ENCODE results near the gene TTLL5.

DNA sequence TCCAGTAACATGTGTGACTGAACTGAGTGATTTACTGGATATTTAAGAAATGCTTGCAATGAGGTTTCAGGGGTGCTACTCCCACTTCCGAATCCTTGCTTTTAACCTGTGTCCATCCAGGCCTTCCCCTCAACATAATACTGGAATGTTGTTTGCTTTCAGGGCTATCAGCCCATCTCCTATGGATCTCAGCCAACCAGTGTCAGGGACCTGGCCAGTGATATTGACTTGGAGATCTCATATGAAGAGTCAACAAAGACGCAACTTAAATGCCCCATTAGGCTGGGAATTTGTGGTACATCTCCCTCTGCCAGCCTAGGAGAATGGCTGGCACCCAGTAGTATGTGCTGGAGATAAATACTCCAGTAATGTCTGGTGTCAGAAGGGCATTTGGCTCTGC is 323.6 kb downstream of the TTLL5 start:
- TF ChIP-seq, protein P1, sequence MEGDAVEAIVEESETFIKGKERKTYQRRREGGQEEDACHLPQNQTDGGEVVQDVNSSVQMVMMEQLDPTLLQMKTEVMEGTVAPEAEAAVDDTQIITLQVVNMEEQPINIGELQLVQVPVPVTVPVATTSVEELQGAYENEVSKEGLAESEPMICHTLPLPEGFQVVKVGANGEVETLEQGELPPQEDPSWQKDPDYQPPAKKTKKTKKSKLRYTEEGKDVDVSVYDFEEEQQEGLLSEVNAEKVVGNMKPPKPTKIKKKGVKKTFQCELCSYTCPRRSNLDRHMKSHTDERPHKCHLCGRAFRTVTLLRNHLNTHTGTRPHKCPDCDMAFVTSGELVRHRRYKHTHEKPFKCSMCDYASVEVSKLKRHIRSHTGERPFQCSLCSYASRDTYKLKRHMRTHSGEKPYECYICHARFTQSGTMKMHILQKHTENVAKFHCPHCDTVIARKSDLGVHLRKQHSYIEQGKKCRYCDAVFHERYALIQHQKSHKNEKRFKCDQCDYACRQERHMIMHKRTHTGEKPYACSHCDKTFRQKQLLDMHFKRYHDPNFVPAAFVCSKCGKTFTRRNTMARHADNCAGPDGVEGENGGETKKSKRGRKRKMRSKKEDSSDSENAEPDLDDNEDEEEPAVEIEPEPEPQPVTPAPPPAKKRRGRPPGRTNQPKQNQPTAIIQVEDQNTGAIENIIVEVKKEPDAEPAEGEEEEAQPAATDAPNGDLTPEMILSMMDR (conservative IDR thresholded peaks at IDR 0.05 in 1 of 2, IDR thresholded peaks at IDR 0.05 in 1 of 2; ENCODE audit: extremely low read depth in 1 of 2, insufficient read depth in 1 of 2, low read depth in 1 of 2, low read length in 2 of 2), result no peak
- TF ChIP-seq EZH2 (IDR thresholded peaks at IDR 0.05; ENCODE audit: borderline replicate concordance, low read length), result no peak
